22Rv1 (cell line): Measurements from ENCODE around the gene MGAT5B.

Experiments used
- ZFX ChIP-seq: fragments of 450-650 bp; IDR thresholded peaks from 2 replicates; pipeline ENCODE4 v1.6.1; 2017; ENCODE audit warnings: antibody characterized with exemption, borderline replicate concordance
- TF ChIP-seq, protein P1 (sequence below): fragments of 450-650 bp; IDR thresholded peaks from 2 replicates; pipeline ENCODE4 v1.5.1; 2017; ENCODE audit warnings: mild to moderate bottlenecking

DNA sequence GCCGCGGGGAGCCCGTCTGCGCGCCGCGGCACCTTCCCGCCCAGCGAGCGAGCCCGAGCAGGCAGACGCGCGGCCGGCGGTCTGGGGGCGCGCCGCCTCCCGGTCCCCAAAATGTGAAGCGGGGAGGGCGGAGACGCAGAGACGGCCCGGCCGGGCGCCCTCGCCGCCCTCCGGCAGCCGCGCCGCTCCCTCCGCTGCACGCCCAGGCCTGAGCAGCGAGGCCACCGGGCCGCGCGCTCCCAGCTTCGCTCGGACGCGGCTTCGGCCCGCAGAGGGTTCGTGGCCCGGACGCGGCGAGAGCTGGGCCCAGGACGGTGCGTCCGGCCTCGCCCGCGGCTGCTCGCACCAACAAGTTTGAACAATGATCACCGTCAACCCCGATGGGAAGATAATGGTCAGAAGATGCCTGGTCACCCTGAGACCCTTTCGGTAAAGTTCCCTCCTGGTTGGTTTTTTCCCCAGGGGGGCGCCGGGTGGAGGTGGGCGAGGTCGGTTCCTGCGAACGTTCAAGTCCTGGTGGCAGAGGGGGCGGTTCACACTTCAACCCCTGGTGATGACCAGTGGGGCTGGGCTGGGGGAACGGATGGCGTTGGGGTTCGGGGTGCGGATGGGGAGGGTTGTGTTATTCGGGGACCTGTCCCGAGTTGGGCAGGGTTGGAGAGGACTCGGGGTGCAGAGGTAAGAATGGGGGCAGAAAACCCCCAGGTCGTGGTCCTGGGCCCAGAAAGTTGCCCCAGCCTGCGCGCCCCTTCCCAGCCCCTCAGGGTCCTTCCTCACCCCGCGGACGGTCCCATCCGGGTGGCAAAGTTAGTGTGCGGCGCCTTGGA is 678 bp downstream of the MGAT5B start:
- TF ChIP-seq, protein P1, sequence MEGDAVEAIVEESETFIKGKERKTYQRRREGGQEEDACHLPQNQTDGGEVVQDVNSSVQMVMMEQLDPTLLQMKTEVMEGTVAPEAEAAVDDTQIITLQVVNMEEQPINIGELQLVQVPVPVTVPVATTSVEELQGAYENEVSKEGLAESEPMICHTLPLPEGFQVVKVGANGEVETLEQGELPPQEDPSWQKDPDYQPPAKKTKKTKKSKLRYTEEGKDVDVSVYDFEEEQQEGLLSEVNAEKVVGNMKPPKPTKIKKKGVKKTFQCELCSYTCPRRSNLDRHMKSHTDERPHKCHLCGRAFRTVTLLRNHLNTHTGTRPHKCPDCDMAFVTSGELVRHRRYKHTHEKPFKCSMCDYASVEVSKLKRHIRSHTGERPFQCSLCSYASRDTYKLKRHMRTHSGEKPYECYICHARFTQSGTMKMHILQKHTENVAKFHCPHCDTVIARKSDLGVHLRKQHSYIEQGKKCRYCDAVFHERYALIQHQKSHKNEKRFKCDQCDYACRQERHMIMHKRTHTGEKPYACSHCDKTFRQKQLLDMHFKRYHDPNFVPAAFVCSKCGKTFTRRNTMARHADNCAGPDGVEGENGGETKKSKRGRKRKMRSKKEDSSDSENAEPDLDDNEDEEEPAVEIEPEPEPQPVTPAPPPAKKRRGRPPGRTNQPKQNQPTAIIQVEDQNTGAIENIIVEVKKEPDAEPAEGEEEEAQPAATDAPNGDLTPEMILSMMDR, result no peak
- no peak for TF ChIP-seq ZFX
